Middle frontal gyrus (tissue), 1 donor: ENCODE results near the gene CEP41.

Experiments
- DNase-seq: peaks from one replicate; pipeline ENCODE4 v3.0.0-alpha.2; 2015; ENCODE audit warnings: low spot score; ENCODE audit errors: extremely low spot score

CEP41 gene

GRCh38 chr7:130421684-130422083 lies 19.1 kb downstream of the CEP41 start:
- no peak for DNase-seq

- no peak for DNase-seq
These were observed 19.8 kb downstream of the CEP41 start for GRCh38 chr7:130420943-130421578.

GRCh38 chr7:130419658-130420057 lies 21.2 kb downstream of the CEP41 start:
- DNase-seq = no peak

GRCh38 chr7:130418306-130418705 lies 22.5 kb downstream of the CEP41 start:
- no peak for DNase-seq

- DNase-seq = no peak
These were observed 23.6 kb downstream of the CEP41 start for GRCh38 chr7:130417213-130417612.

GRCh38 chr7:130415006-130415405 lies 25.8 kb downstream of the CEP41 start:
- no peak for DNase-seq

- DNase-seq = no peak
These were observed 27.6 kb downstream of the CEP41 start for GRCh38 chr7:130413201-130413600.

- DNase-seq = no peak
These were observed 29.8 kb downstream of the CEP41 start for GRCh38 chr7:130410868-130411541.

- no peak for DNase-seq
These were observed 31.1 kb downstream of the CEP41 start for GRCh38 chr7:130409712-130410072.

- DNase-seq = no peak
These were observed 31.6 kb downstream of the CEP41 start for GRCh38 chr7:130409067-130409711.

- DNase-seq = no peak
These were observed 35.8 kb downstream of the CEP41 start for GRCh38 chr7:130405003-130405402.

GRCh38 chr7:130401578-130401977 lies 39.2 kb downstream of the CEP41 start:
- DNase-seq = no peak

- no peak for DNase-seq
These were observed 39.7 kb downstream of the CEP41 start for GRCh38 chr7:130401101-130401500.

- DNase-seq = no peak
These were observed 40.7 kb downstream of the CEP41 start for GRCh38 chr7:130400120-130400572.

- DNase-seq = no peak
These were observed 42.2 kb downstream of the CEP41 start for GRCh38 chr7:130398526-130399090.

- DNase-seq = no peak
These were observed 43.1 kb downstream of the CEP41 start for GRCh38 chr7:130397758-130398073.

GRCh38 chr7:130397051-130397757 lies 43.6 kb downstream of the CEP41 start:
- DNase-seq = no peak

GRCh38 chr7:130396109-130396508 lies 44.7 kb downstream of the CEP41 start:
- no peak for DNase-seq

GRCh38 chr7:130395421-130395820 lies 45.4 kb downstream of the CEP41 start:
- no peak for DNase-seq

GRCh38 chr7:130394421-130395195 lies 46.2 kb downstream of the CEP41 start:
- DNase-seq = no peak

- no peak for DNase-seq
These were observed 46.9 kb downstream of the CEP41 start for GRCh38 chr7:130393841-130394411.
